HG03064 (cell line): ENCODE data around the gene XAGE5.
"Not testable (repeated sequence)": the region's sequence is repeated elsewhere in the genome, so short reads cannot be mapped to it uniquely, and the experiment has no call there.

Experiments used
- ATAC-seq: cut with Tn5 transposase; IDR thresholded peaks from one replicate; pipeline ENCODE4 v1.9.1; 2021; ENCODE audit warnings: low read depth; ENCODE audit not compliant: unreplicated experiment

XAGE5 gene, protein sequence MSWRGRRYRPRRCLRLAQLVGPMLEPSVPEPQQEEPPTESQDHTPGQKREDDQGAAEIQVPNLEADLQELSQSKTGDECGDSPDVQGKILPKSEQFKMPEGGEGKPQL

DNA sequence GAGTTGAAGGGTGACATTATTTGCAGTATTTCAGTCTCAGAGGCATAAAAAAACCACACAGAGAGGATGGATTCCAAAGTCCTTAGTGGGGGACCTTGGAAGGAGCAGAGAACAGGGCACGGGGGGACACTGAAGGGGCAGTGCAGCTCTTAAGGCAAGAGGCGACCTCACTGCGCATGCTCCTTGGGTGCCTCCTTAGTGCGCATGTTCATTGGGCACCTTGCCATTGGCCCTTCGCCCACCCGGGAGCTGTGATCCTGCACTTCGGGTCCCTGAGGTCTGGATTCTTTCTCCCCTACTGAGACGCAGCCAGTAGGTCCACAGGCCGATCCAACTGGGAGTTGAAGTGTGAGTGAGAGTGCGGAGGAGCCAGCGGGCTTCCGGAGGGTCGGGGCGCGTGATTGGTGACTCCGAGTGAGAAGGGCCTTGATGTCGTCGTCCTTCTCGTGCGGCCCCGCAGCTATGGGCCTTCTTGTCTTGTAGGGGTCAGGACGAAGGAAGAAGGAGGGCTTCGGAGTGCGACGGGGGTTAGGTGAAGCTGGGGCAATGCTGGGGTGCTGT lies at the start of gene XAGE5:
XAGE5 (plus strand) TSS at position 223 of the 561 bp plus-strand sequence. CDS start 1,280 bp downstream, outside the sequence.
- no peak for ATAC-seq

DNA sequence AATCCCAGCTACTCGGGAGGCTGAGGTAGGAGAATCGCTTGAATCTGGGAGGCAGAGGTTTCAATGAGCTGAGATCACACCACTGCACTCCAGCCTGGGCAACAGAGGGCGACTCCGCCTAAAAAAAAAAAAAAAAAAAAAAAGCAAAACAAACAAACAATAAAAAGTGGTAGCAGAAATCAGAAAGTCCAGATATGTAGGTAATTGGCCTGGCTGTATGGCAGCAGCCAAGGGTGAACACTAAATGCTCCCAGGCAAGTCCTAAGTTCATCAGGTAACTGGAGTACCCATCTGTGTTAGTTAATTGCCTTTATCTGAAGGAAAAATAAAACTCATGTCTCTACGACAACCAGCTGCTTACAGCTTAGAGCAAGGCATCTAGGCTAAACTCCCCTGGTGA lies 45.1 kb upstream of the XAGE5 start:
- ATAC-seq = not testable (repeated sequence)

- not testable (repeated sequence) for ATAC-seq
Measured at GRCh38 chrX:52773504-52773903, 37.6 kb upstream of the XAGE5 start.

GRCh38 chrX:52797327-52797726 lies 13.8 kb upstream of the XAGE5 start, which contains the start of gene SPANXN5:
Gene SPANXN5, minus strand, starts transcription at chrX:52797427. Its CDS starts 79 bp downstream, at chrX:52797348.
- ATAC-seq = not testable (repeated sequence)

DNA sequence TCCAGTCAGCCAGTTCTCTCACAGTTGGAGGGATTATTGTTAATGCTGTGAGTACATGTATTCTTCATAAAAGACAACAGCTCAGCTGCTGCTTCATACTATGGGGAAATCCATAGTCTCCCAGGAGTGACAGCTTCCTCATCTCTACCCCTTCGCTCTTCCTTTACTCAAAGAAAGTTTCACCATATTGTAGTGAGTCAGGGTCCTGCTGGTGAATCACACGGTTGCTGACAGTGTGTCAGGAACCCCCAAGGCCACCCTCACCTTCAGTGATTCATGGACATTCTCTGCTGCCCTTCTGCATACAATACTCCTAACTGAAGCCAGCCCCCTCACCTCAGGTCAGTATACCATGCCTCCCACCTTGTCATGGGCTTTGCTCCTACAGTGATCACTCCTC lies 6.2 kb upstream of the XAGE5 start:
- not testable (repeated sequence) for ATAC-seq

GRCh38 chrX:52819788-52820187 lies 8.7 kb downstream of the XAGE5 start:
- ATAC-seq = no peak

GRCh38 chrX:52821079-52821760 lies 10.1 kb downstream of the XAGE5 start:
- ATAC-seq = no peak

GRCh38 chrX:52824608-52825007 lies 13.5 kb downstream of the XAGE5 start:
- no peak for ATAC-seq

- ATAC-seq = no peak
Measured at GRCh38 chrX:52830551-52830950, 19.5 kb downstream of the XAGE5 start.

DNA sequence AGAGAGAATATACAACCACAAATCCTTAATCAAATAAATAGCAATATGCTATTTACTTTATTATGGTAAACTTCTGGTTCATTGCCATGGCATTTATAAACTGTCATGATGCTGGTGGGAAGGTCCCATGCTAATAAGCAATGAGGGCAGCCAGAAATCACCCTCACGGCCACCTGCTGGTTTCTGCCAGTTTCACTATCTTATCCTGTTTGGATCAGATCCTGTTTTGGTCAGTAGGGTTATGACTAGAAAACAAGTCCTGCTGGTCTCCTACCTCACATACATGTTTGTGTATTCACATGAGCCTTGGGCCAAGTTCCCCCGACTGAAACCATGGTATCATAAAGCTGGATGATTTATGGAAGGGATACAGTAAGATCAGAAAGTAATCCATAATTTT lies 28.1 kb downstream of the XAGE5 start:
- no peak for ATAC-seq

GRCh38 chrX:52843619-52844018 lies 32.5 kb downstream of the XAGE5 start:
- ATAC-seq = not testable (repeated sequence)

- no peak for ATAC-seq
Measured at GRCh38 chrX:52852110-52852860, 41.2 kb downstream of the XAGE5 start.

DNA sequence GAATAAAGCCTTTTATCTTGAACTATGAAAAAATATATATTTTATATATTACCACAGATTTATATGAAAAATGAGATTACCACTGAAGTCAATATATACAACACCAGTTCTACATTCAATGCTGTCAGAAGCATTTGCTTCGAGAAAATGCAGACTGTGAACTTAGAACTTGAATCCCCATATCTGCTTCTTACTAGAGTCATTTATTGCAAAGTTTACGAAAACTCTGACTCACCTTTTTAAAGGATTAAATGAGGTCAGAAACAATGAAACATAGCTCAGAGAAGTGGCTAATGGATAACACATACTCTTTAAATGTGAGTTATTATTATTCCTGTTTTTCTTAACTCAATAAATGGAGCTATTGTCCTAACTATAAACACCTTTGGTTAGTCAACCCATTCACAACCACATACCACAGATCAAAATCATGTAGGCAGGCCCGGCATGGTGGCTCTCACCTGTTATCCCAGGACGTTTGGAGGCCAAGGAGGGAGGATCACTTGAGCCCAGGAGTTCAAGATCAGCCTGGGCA lies 46.0 kb downstream of the XAGE5 start:
- not testable (repeated sequence) for ATAC-seq

DNA sequence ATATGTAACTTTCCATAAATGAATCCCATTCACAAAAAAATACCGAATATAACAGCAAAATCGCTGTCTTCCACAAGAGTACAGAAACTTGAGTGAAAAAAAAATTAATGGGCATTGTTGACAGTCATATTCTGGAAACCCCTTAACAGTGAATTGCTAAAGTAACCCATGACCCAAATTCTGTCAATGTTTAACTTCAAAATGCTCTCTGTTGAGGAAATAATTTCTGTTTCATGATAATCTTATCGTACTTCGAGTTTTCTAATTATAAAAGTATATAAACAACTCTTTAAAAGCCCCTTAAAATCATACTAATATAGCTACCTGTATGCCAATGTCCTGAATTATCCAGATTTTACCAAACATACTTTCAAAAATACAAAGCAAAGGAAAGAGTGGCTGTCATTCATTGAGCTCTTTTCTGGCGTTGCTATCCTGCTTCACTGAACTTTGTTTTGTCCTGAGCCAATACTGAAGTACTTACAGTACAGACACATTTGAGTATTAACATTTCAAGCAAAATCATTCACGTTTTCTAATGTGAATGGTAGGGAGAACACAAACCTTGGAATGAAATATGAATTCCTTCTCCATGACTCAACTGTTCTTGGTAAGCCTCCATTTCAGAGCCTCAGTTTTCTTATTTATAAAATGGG lies 54.4 kb downstream of the XAGE5 start:
- ATAC-seq = no peak
